Mucosa of stomach (tissue), 1 donor: Measurements from ENCODE around the gene STAT4.

ENCODE experiments used
- H3K27me3 ChIP-seq: one replicate; pipeline ENCODE4 v1.7.0; 2013; ENCODE audit warnings: mild to moderate bottlenecking, low read length; ENCODE audit not compliant: control insufficient read depth, insufficient read depth
- H3K36me3 ChIP-seq: one replicate; pipeline ENCODE4 v1.7.0; 2013; ENCODE audit warnings: low read length; ENCODE audit not compliant: control insufficient read depth, insufficient read depth
- H3K4me1 ChIP-seq: one replicate; pipeline ENCODE4 v1.7.0; 2013; ENCODE audit warnings: mild to moderate bottlenecking, low read length; ENCODE audit not compliant: control insufficient read depth, insufficient read depth
- H3K4me3 ChIP-seq: one replicate; pipeline ENCODE4 v1.7.0; 2013; ENCODE audit warnings: low read length
- H3K9ac ChIP-seq: one replicate; pipeline ENCODE4 v1.7.0; 2013; ENCODE audit warnings: mild to moderate bottlenecking, low read length, moderate library complexity
- H3K9me3 ChIP-seq: one replicate; pipeline ENCODE4 v1.7.0; 2013; ENCODE audit warnings: mild to moderate bottlenecking, low read length, moderate library complexity; ENCODE audit not compliant: control insufficient read depth
- donor health status: Pancreatic carcinoma.

Gene STAT4

DNA sequence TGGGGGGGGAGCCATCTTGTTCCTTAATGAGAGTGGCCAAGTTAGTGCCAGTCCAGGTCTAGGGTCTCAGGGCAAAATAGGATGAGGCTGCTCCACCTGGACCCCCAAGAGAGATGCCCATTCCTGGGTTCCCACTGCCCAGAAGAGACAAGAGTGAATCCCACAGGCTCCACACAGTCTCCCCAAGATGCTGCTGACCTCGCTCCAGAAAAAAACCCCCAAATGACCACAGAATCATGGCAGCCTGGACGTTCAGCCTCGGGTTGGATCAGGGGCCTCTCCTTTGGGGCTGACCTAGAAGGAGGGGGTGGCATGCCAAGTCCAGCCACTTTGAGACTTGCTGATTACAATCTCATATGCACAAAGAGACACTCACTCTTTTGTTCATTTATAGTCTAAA lies 161.9 kb downstream of the STAT4 start:
- no peaks in the 10 kb centered on the region for H3K9me3 ChIP-seq
- H3K9ac ChIP-seq, result no peak overlapping the region

DNA sequence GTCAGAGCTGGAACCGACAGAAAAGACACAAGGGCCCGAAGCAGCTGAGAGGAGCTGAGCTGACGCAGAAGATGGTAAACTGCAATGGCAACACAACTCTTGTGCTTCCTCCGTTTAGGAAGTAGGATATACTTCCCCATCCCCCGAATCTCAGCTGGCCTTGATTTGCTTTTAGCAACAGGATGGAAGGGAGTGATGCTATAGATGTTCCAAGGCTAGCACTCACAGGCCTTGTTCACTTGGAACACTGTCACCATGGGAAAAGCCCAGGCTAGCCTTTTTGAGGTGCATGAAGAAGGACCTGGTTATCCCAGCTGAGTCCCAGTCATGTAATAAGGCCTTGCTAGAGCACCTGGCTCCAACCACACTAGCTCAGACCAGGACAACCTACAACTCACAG lies 162.9 kb downstream of the STAT4 start:
- Histone ChIP-seq H3K4me3 (no peak overlapping the region), H3K4me1 (no peaks in the 10 kb centered on the region), H3K9me3 (no peaks in the 10 kb centered on the region), H3K36me3 (peaks cover 37% of the 10 kb centered on the region), H3K27me3 (no peaks in the 10 kb centered on the region), H3K9ac (no peak overlapping the region)

More for the DNA sequence above, 161.9 kb downstream of the STAT4 start:
- no peaks in the 10 kb centered on the region for H3K4me1 ChIP-seq
- peaks cover 31% of the 10 kb centered on the region for H3K36me3 ChIP-seq
- H3K4me3 ChIP-seq, result no peak overlapping the region
- no peaks in the 10 kb centered on the region for H3K27me3 ChIP-seq

DNA sequence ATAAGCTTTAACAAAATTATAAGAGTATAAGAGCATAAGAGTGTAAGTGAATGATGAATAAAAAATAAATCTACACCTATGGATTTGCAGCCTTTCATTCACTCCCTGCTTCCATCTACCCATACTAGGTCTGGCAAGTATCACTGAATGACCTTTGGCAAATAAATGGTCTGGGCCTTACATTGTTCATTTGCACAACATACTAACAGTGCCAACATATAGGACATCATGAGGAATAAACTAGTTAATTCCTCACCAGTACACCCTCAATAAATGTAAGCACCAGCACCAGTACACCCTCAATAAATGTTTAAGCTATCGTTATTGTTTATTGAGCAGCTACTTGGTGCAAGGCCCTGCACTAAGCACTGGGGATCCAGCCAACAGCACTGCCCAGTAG lies 163.7 kb downstream of the STAT4 start:
- Histone ChIP-seq H3K9me3 (no peaks in the 10 kb centered on the region), H3K27me3 (no peaks in the 10 kb centered on the region), H3K9ac (no peak overlapping the region), H3K4me3 (no peak overlapping the region), H3K4me1 (no peaks in the 10 kb centered on the region), H3K36me3 (peaks cover 39% of the 10 kb centered on the region)

DNA sequence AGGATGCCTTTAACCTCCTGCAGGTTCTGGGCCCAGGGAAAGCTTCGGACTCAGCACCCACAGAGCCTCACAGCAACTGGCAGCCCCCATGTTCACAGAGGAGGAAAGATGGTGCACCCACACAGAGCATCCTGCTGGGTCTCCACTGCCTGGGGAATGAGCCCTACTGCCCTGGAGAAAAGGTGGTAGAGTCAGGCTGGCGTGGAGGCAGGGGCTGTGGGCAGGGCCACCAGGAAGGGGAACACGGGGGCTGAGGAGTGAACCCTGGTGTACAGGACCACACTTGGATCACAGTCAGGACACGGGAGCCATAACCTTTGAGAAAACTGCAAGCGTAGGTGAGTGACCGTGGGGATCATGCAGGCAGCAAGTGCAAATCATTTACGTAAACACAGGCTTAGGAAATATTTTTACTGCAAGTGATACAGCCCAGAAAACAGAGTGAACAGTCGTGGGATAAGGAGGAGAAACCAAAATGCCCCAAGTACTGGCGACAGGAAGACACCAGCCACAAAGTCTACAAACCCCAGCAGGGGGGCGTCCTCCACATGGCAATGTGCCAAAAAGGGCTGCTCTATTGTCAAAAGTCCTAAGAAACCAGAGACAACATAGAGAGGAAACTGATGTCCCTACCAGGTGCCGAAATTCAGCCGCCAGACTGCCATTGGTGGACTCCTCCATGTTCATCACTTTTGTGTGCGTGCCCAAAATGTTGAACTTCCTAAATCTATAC lies 164.4 kb downstream of the STAT4 start:
- Histone ChIP-seq H3K4me1 (no peaks in the 10 kb centered on the region), H3K27me3 (no peaks in the 10 kb centered on the region), H3K36me3 (peaks cover 44% of the 10 kb centered on the region), H3K4me3 (no peak overlapping the region), H3K9ac (no peak overlapping the region), H3K9me3 (no peaks in the 10 kb centered on the region)

DNA sequence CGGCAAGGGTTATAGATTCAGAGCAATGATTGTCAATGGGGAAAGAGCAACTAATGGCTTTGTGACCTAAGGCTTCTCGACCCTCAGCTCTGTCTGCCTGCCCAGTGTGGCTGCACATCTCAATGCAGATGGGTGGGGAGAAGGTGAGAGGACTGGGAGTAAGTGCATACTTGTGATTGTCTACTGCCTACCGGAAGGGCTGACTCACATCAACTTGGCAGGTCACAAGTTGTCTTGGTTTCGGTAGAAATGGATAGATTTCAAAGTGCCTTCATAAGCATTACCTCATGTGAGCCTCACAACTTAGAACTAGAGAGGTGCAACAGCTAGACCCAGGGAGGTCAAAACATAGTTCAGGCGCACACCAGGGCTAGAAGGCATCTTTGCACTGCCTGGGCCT lies 166.2 kb downstream of the STAT4 start:
- no peak overlapping the region for H3K9ac ChIP-seq
- H3K4me3 ChIP-seq, result no peak overlapping the region
- no peaks in the 10 kb centered on the region for H3K9me3 ChIP-seq
- peaks cover 8% of the 10 kb centered on the region for H3K4me1 ChIP-seq
- peaks cover 39% of the 10 kb centered on the region for H3K36me3 ChIP-seq
- H3K27me3 ChIP-seq, result no peaks in the 10 kb centered on the region

DNA sequence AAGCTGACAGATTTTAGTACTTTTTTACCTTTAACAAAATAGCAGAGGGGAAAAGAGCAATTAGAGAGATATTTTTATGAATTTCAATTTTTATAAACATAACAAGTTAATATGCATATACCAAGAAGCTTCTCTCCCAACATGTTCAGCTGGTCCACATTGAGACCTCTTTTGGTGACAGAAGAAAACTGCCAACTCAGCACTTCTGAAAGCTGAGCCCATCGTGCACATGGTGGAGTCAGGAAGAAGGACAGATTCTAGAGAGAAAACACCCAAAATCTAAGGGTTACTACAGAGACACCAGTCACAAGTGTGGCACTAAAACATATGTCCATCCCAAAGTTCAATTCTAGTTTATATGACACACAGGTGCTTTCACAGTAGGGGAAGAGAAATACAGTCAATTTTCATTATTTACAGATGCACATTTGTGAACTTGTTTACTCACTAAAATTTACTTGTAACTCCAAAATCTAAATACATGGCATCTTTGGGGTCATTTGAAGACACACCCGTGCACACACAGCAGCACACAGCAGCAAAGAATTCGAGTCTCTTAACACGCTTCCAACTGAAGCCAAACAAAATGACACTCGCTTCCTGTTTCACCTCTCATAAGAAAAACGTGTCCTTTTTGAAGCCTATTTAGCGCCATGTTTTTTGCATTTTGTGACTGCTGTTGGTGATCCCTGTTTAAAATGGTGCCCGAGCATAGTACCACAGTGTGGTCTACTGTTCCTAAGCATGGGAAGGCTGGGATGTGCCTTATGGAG lies 168.3 kb downstream of the STAT4 start:
- peaks cover 8% of the 10 kb centered on the region for H3K4me1 ChIP-seq
- no peaks in the 10 kb centered on the region for H3K9me3 ChIP-seq
- peaks cover 42% of the 10 kb centered on the region for H3K36me3 ChIP-seq
- H3K27me3 ChIP-seq, result no peaks in the 10 kb centered on the region
- H3K9ac ChIP-seq, result no peak overlapping the region
- no peak overlapping the region for H3K4me3 ChIP-seq

DNA sequence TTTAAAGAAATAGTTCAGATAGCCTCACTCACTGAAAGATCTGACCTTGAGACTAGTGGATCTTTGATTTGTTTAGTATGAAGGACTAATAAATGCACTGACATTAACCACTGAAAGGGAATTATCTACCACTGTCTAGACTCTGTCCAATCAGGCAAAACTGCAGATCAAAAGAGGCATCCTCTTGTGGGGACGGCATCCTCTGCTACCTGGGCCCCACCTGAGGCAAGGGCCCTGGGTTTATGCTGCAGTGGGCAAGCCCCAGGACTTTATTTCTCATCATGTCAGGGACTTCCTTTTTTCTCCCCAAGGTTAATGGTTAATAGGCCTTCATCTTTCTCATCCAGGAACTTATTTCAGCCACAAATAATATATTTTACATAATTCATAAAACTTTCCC lies 169.1 kb downstream of the STAT4 start:
- H3K4me1 ChIP-seq, result peaks cover 8% of the 10 kb centered on the region
- peaks cover 42% of the 10 kb centered on the region for H3K36me3 ChIP-seq
- H3K27me3 ChIP-seq, result no peaks in the 10 kb centered on the region
- H3K9ac ChIP-seq, result no peak overlapping the region
- H3K4me3 ChIP-seq, result no peak overlapping the region
- no peaks in the 10 kb centered on the region for H3K9me3 ChIP-seq

DNA sequence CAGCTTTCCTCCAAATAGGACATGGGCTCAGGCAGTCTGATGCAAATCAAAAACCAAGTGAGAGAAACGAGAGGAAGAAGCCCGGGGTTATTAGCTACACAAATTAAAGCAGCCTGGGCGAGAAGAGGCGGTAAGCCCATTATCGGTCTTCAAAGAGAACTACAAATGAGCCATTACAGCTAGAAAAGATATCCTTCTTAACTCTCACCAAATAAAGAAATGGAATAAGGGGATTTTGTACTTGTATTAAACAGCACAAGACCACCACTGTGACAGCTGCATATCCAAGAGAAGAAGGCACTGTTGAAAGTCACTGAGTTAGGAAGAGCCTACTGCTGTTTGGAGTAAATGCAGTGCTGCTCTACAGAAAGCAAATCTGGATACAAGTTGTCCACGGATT lies 169.5 kb downstream of the STAT4 start:
- Histone ChIP-seq H3K4me3 (no peak overlapping the region), H3K9me3 (no peaks in the 10 kb centered on the region), H3K36me3 (peaks cover 42% of the 10 kb centered on the region), H3K27me3 (no peaks in the 10 kb centered on the region), H3K4me1 (peaks cover 8% of the 10 kb centered on the region), H3K9ac (no peak overlapping the region)

DNA sequence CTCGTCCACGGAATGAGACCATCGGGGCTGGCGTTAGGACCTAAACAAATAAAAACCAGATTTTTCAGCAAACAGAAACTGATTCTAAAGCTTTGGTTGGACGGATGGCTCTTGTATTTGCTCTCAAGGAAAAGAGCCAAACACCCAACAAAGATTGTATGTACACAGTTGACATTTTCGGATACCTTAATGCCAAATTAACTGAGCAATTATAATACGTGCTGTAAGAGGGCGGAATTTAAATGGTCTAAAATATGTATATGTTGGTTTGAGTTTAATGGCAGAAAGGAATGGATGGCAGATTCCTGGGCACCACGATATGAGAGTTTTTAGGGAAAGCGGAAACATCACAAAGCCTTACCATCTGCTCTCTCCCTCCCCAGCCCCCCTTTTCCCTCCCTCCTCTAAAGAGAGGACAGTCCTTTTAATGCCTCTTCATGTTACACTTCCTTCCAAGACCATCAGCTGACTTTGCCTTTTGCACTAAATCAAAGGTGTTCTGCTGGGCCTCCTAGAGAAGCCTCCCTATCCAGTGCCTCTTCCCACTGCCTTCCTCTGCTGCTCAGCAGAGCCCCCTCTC lies 170.1 kb downstream of the STAT4 start:
- no peaks in the 10 kb centered on the region for H3K27me3 ChIP-seq
- H3K4me1 ChIP-seq, result peaks cover 8% of the 10 kb centered on the region

DNA sequence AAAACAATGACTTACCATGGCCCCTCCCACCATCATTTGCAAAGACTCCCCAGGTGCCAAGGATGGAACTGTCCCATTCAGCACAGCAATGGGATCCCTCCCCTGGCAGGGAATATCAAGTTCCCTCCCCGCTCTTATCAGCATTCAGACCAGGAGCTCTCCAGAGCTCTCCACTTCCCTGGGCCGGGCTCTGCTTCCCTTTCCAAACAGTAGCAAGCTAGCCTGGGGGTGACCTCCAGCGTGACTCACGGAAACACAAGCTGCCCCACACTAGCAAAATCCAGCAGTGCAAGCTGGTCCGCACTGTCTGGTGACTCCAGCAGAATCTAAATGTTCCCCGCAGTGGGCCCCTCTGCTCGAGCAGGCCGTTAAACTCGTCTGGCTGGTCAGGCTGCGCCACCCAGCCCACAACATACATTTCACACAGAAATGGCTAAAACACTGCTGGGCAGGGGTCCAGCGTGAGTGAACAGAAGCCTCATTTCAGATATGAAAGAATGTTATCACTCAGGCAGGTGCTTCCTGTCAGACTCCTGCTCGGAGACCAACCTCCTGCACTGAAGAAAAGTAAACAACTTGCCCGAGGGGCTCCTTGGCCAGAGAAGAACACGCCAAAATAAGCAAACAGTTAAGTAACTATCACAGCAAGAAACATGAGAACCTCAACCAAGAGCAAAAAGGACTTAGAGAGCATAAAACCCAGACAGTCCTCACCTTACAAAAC lies 170.7 kb downstream of the STAT4 start:
- Histone ChIP-seq H3K9ac (no peak overlapping the region), H3K9me3 (no peaks in the 10 kb centered on the region), H3K4me1 (peaks cover 8% of the 10 kb centered on the region), H3K36me3 (peaks cover 36% of the 10 kb centered on the region), H3K4me3 (no peak overlapping the region), H3K27me3 (no peaks in the 10 kb centered on the region)

More for the DNA sequence above, 170.1 kb downstream of the STAT4 start:
- no peak overlapping the region for H3K4me3 ChIP-seq
- H3K36me3 ChIP-seq, result peaks cover 39% of the 10 kb centered on the region
- H3K9ac ChIP-seq, result no peak overlapping the region
- no peaks in the 10 kb centered on the region for H3K9me3 ChIP-seq
